ENCODE data around the gene WIZ.

The WIZ gene

DNA sequence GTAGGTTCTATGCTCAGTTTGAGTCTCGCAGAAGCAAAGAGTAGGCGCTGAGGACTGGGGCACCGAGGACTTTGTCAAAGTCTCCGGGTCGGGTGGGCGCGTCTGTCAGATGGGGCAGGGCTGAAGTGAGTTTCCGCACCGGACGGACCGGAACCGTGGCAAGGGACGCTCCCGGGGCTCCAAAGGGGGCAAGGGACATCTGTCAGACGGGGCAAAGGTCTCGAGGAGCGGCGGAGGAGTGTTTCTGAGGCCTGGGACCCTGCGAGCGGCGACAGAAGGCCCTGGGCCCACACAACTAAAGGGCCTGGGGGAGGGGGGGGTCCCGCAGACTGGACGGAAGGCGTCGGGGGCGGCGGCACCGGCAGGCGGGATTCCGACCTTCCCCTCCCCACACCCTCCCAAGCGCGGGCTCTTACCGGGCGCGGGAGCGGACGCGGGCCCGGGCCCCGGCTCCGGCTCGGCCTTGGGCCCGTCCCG lies 17.7 kb downstream of the WIZ start (continued):
- TF ChIP-seq ZNF280C (tag by site-specific recombination; IDR thresholded peaks at IDR 0.05) (no peak), ZNF514 (tag by site-specific recombination; IDR thresholded peaks at IDR 0.05) (no peak), ZIC2 (tag by site-specific recombination; IDR thresholded peaks at IDR 0.05) (no peak), ZNF16 (tag by site-specific recombination; IDR thresholded peaks at IDR 0.05; ENCODE audit: low read depth) (no peak), ZNF549 (tag by site-specific recombination; IDR thresholded peaks at IDR 0.05) (no peak), OVOL3 (tag by site-specific recombination; IDR thresholded peaks at IDR 0.05) (no peak), ZNF670 (tag by site-specific recombination; IDR thresholded peaks at IDR 0.05; ENCODE audit: low read depth) (no peak), ZNF146 (tag by site-specific recombination; IDR thresholded peaks at IDR 0.05) (no peak), ZNF629 (tag by site-specific recombination; IDR thresholded peaks at IDR 0.05) (no peak), ZNF707 (tag by site-specific recombination; IDR thresholded peaks at IDR 0.05) (no peak)
- TF ChIP-seq, protein P1, sequence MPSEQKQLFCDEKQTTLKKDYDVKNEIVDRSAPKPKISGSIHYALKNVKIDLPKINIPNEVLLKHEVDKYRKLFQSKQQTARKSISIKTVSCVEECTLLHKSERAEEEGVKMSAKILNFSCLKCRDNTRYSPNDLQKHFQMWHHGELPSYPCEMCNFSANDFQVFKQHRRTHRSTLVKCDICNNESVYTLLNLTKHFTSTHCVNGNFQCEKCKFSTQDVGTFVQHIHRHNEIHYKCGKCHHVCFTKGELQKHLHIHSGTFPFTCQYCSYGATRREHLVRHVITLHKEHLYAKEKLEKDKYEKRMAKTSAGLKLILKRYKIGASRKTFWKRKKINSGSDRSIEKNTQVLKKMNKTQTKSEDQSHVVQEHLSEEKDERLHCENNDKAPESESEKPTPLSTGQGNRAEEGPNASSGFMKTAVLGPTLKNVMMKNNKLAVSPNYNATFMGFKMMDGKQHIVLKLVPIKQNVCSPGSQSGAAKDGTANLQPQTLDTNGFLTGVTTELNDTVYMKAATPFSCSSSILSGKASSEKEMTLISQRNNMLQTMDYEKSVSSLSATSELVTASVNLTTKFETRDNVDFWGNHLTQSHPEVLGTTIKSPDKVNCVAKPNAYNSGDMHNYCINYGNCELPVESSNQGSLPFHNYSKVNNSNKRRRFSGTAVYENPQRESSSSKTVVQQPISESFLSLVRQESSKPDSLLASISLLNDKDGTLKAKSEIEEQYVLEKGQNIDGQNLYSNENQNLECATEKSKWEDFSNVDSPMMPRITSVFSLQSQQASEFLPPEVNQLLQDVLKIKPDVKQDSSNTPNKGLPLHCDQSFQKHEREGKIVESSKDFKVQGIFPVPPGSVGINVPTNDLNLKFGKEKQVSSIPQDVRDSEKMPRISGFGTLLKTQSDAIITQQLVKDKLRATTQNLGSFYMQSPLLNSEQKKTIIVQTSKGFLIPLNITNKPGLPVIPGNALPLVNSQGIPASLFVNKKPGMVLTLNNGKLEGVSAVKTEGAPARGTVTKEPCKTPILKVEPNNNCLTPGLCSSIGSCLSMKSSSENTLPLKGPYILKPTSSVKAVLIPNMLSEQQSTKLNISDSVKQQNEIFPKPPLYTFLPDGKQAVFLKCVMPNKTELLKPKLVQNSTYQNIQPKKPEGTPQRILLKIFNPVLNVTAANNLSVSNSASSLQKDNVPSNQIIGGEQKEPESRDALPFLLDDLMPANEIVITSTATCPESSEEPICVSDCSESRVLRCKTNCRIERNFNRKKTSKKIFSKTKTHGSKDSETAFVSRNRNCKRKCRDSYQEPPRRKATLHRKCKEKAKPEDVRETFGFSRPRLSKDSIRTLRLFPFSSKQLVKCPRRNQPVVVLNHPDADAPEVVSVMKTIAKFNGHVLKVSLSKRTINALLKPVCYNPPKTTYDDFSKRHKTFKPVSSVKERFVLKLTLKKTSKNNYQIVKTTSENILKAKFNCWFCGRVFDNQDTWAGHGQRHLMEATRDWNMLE (tag by site-specific recombination; conservative IDR thresholded peaks at IDR 0.05; ENCODE audit: low read depth), result no peak
- TF ChIP-seq, protein P2, sequence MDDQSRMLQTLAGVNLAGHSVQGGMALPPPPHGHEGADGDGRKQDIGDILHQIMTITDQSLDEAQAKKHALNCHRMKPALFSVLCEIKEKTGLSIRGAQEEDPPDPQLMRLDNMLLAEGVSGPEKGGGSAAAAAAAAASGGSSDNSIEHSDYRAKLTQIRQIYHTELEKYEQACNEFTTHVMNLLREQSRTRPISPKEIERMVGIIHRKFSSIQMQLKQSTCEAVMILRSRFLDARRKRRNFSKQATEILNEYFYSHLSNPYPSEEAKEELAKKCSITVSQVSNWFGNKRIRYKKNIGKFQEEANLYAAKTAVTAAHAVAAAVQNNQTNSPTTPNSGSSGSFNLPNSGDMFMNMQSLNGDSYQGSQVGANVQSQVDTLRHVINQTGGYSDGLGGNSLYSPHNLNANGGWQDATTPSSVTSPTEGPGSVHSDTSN (CRISPR knock-in tag; IDR thresholded peaks at IDR 0.05), result no peak

- Histone ChIP-seq H3K9me3 (ENCODE audit: control insufficient read depth, insufficient read depth, low read depth, low read length) (no peaks in the 10 kb centered on the region), H3K27ac (ENCODE audit: extremely low read depth, low read depth, low read length) (peak overlapping the region; percentile 68), H3K4me3 (ENCODE audit: low read depth, low read length) (peak overlapping the region; percentile 95), H3K36me3 (ENCODE audit: control insufficient read depth in 2 of 2, insufficient read depth in 1 of 2, low read length in 2 of 2) (peaks cover 0 to 41% of the 10 kb centered on the region in 2 experiments; a peak in 1 of 3 replicates), H3K4me1 (ENCODE audit: control insufficient read depth, insufficient read depth, low read length) (peaks cover 7% of the 10 kb centered on the region)
- ChIA-PET POLR2A (interaction anchor here (0.7 to 3.9 kb wide), 2 partner anchors 12 to 21 kb away, joined by 3 to 26 read pairs; partner anchors contain the start of gene AKAP8L), CTCF (interaction anchor here (1.6 kb wide), 1 partner anchor 12 kb away, joined by 13 read pairs; the partner anchor contains the start of gene AKAP8L)
- TF ChIP-seq ZNF629 (tag by site-specific recombination; IDR thresholded peaks at IDR 0.05) (no peak), ZNF324 (tag by site-specific recombination; IDR thresholded peaks at IDR 0.05) (no peak), OSR2 (tag by site-specific recombination; IDR thresholded peaks at IDR 0.05) (no peak), ZBTB11 (tag by site-specific recombination; conservative IDR thresholded peaks at IDR 0.05; ENCODE audit: low read depth) (no peak), ZNF571 (tag by site-specific recombination; IDR thresholded peaks at IDR 0.05) (no peak), REPIN1 (tag by site-specific recombination; IDR thresholded peaks at IDR 0.05; ENCODE audit: low read depth) (no peak), ZNF707 (tag by site-specific recombination; IDR thresholded peaks at IDR 0.05) (no peak), GLIS1 (tag by site-specific recombination; IDR thresholded peaks at IDR 0.05) (no peak), ZSCAN23 (tag by site-specific recombination; IDR thresholded peaks at IDR 0.05) (no peak), ZBTB44 (tag by site-specific recombination; IDR thresholded peaks at IDR 0.05) (no peak)
Measured at GRCh38 chr19:15431396-15432017, 18.2 kb downstream of the WIZ start.

Measured in HEK293 (cell line).